ENCODE measurements around the gene ACSL3.

- TF ChIP-seq CTCF (conservative IDR thresholded peaks at IDR 0.05; ENCODE audit: low read length) (no peak), EZH2phosphoT487 (IDR thresholded peaks at IDR 0.05; ENCODE audit: borderline replicate concordance) (no peak)
Observed at GRCh38 chr2:222949073-222949472, 88.2 kb downstream of the ACSL3 start.

All from Loucy (cell line).